Fibroblast of lung (primary cell): ENCODE measurements around the gene MAML3. TPM values are rescaled to one million over a fixed set of nuclear protein-coding genes. Genes with fewer than 3 reads are reported as not detected.

Source experiments
- DNase-seq, 2 donors: peaks; one replicate each; pipeline versions ENCODE4 v3.0.0 to v3.0.0-alpha.2; 2010; ENCODE audit warnings: low read depth in 2 of 2
- H2AFZ ChIP-seq: 2 replicates; pipeline ENCODE4 v1.5.1; 2012; ENCODE audit warnings: low read length, control low read depth, inconsistent platforms
- H3K27ac ChIP-seq: 2 replicates; pipeline ENCODE4 v1.5.1; 2011; ENCODE audit warnings: low read length, control low read depth; ENCODE audit not compliant: insufficient read depth
- H3K27me3 ChIP-seq: 2 replicates; pipeline ENCODE4 v1.5.1; 2011; ENCODE audit warnings: mild to moderate bottlenecking, low read length; ENCODE audit not compliant: control insufficient read depth, insufficient read depth
- H3K36me3 ChIP-seq: 2 replicates; pipeline ENCODE4 v1.5.1; 2011; ENCODE audit warnings: low read length; ENCODE audit not compliant: control insufficient read depth, insufficient read depth
- H3K4me1 ChIP-seq: 2 replicates; pipeline ENCODE4 v1.5.1; 2011; ENCODE audit warnings: low read length; ENCODE audit not compliant: control insufficient read depth, insufficient read depth; ENCODE audit errors: extremely low read depth
- H3K4me2 ChIP-seq: 2 replicates; pipeline ENCODE4 v1.5.1; 2011; ENCODE audit warnings: low read length, control low read depth; ENCODE audit not compliant: insufficient read depth; ENCODE audit errors: extremely low read depth
- H3K4me3 ChIP-seq, 4 experiments: fragments of 200-600 bp in 1 of 4; sonication (generic) in 1 of 4; replicated peaks in 1 of 4; 2 replicates each; pipeline ENCODE4 v1.5.1; 2011 to 2016; ENCODE audit warnings: low read length in 4 of 4, low read depth in 3 of 4, mild to moderate bottlenecking in 3 of 4, control low read depth in 2 of 4, inconsistent platforms in 1 of 4, mixed read lengths in 1 of 4; ENCODE audit not compliant: insufficient read depth in 1 of 4; ENCODE audit errors: control extremely low read depth in 1 of 4
- H3K79me2 ChIP-seq: 2 replicates; pipeline ENCODE4 v1.5.1; 2012; ENCODE audit warnings: mild to moderate bottlenecking, low read length, inconsistent platforms; ENCODE audit not compliant: control insufficient read depth, insufficient read depth
- H3K9ac ChIP-seq: 2 replicates; pipeline ENCODE4 v1.5.1; 2011; ENCODE audit warnings: mild to moderate bottlenecking, low read length, control low read depth; ENCODE audit not compliant: insufficient read depth
- H3K9me3 ChIP-seq: 2 replicates; pipeline ENCODE4 v1.5.1; 2012; ENCODE audit warnings: low read depth, low read length; ENCODE audit not compliant: control insufficient read depth, insufficient read depth
- H4K20me1 ChIP-seq: 2 replicates; pipeline ENCODE4 v1.5.1; 2011; ENCODE audit warnings: low read length; ENCODE audit not compliant: control insufficient read depth, insufficient read depth; ENCODE audit errors: extremely low read depth
- EZH2 ChIP-seq: IDR thresholded peaks from 2 replicates; pipeline ENCODE4 v1.5.1; 2012; ENCODE audit warnings: low read length, control low read depth, mild to moderate bottlenecking; ENCODE audit errors: missing control alignments
- polyA plus RNA-seq, 2 donors: library from polyadenylated mRNA; depleted of rRNA in 1 of 2; stranded (reverse) in 1 of 2; unstranded in 1 of 2; fragments of >200 nt; gene quantifications; 2 replicates each; pipeline ENCODE4 v1.2.1, GENCODE V29; 2011 to 2012; ENCODE audit warnings: missing spikeins in 1 of 2
- total RNA-seq: library from RNA; depleted of rRNA; stranded (reverse); fragments of >200 nt; gene quantifications from 2 replicates; pipeline ENCODE4 v1.2.1, GENCODE V29; 2014
- TF ChIP-seq, protein P1 (sequence below), 2 donors: IDR thresholded peaks in 1 of 2; conservative IDR thresholded peaks in 1 of 2; 1 replicate in 1 of 2; 2 replicates in 1 of 2; pipeline ENCODE4 v1.5.1; 2011 to 2012; ENCODE audit warnings: low read length in 2 of 2, control low read depth in 1 of 2, inconsistent platforms in 1 of 2, low read depth in 1 of 2, mild to moderate bottlenecking in 1 of 2

MAML3 gene
- total and polyA plus RNA-seq, 2 donors (not counting 1 experiment from before 2014, with no cell fraction given), result 2.0 to 2.8 TPM

DNA sequence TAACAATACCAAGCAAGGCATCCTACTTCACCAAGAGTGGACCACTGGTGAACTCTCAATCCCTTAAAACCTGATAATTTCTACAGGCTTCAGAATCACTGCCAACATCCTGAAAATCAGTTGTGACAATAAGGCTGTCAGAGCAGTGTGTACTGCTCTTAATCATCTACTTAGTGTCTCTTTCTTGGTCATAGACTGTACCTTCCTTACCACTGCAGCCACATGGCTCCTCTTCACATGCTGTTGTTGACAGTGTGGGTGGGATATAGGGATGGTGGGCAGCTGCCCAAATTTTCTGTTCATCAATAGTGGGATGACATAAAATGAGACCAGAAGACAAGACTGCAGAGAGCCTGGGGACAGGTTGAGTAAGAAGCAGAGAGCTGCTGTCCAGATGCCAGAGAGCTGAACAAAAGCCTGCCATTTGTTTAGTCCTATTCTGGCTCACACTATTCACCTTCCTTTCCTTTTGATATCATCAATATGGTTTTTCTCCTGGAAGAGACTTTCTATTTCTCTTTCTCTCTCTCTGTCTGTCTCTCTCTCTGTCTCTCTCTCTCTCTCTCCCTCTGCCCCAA, 309.4 kb downstream of the MAML3 start:
- TF ChIP-seq, protein P1, sequence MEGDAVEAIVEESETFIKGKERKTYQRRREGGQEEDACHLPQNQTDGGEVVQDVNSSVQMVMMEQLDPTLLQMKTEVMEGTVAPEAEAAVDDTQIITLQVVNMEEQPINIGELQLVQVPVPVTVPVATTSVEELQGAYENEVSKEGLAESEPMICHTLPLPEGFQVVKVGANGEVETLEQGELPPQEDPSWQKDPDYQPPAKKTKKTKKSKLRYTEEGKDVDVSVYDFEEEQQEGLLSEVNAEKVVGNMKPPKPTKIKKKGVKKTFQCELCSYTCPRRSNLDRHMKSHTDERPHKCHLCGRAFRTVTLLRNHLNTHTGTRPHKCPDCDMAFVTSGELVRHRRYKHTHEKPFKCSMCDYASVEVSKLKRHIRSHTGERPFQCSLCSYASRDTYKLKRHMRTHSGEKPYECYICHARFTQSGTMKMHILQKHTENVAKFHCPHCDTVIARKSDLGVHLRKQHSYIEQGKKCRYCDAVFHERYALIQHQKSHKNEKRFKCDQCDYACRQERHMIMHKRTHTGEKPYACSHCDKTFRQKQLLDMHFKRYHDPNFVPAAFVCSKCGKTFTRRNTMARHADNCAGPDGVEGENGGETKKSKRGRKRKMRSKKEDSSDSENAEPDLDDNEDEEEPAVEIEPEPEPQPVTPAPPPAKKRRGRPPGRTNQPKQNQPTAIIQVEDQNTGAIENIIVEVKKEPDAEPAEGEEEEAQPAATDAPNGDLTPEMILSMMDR (conservative IDR thresholded peaks at IDR 0.05 in 1 of 2, IDR thresholded peaks at IDR 0.05 in 1 of 2; ENCODE audit: low read depth in 1 of 2, low read length in 2 of 2), result no peak
- TF ChIP-seq EZH2, result no peak
- H3K9me3 ChIP-seq, result no peaks in the 10 kb centered on the region
- no peaks in the 10 kb centered on the region for H3K79me2 ChIP-seq
- no peaks in the 10 kb centered on the region for H4K20me1 ChIP-seq
- no peak overlapping the region for H3K9ac ChIP-seq
- no peaks in the 10 kb centered on the region for H3K27me3 ChIP-seq
- no peaks in the 10 kb centered on the region for H3K4me1 ChIP-seq
- H3K4me2 ChIP-seq, result no peak overlapping the region
- no peak overlapping the region for H3K27ac ChIP-seq
- H3K36me3 ChIP-seq, result no peaks in the 10 kb centered on the region
- no peak overlapping the region for H3K4me3 ChIP-seq
- DNase-seq, result no peak
- H2AFZ ChIP-seq, result no peak overlapping the region

- Histone ChIP-seq H3K4me1 (no peaks in the 10 kb centered on the region), H3K27ac (no peak overlapping the region), H3K79me2 (no peaks in the 10 kb centered on the region), H2AFZ (no peak overlapping the region), H3K4me3 (no peak overlapping the region), H3K9ac (no peak overlapping the region), H3K9me3 (no peaks in the 10 kb centered on the region), H4K20me1 (no peaks in the 10 kb centered on the region), H3K4me2 (no peak overlapping the region), H3K27me3 (no peaks in the 10 kb centered on the region), H3K36me3 (no peaks in the 10 kb centered on the region)
- TF ChIP-seq, protein P1 (conservative IDR thresholded peaks at IDR 0.05 in 1 of 2, IDR thresholded peaks at IDR 0.05 in 1 of 2; ENCODE audit: low read depth in 1 of 2, low read length in 2 of 2), result no peak
- no peak for TF ChIP-seq EZH2
- DNase-seq, result peak in 1 of 2 donors; percentile 18
These were observed 309.9 kb downstream of the MAML3 start for GRCh38 chr4:139844057-139844456.

GRCh38 chr4:139843641-139844040, 310.3 kb downstream of the MAML3 start:
- Histone ChIP-seq H3K4me2 (no peak overlapping the region), H2AFZ (no peak overlapping the region), H3K79me2 (no peaks in the 10 kb centered on the region), H3K27ac (no peak overlapping the region), H3K9me3 (no peaks in the 10 kb centered on the region), H3K9ac (no peak overlapping the region), H3K4me3 (no peak overlapping the region), H4K20me1 (no peaks in the 10 kb centered on the region), H3K27me3 (no peaks in the 10 kb centered on the region), H3K36me3 (no peaks in the 10 kb centered on the region), H3K4me1 (no peaks in the 10 kb centered on the region)
- DNase-seq, result no peak
- no peak for TF ChIP-seq EZH2
- TF ChIP-seq, protein P1 (conservative IDR thresholded peaks at IDR 0.05 in 1 of 2, IDR thresholded peaks at IDR 0.05 in 1 of 2; ENCODE audit: low read depth in 1 of 2, low read length in 2 of 2), result no peak
